Left forelimb (tissue), 1 donor: Measurements from ENCODE around the gene DYNC1I2.

Source experiments
- DNase-seq: peaks from one replicate; pipeline ENCODE4 v3.0.0-alpha.2; 2018; ENCODE audit warnings: low spot score

Gene DYNC1I2

GRCh38 chr2:171687287-171688128 lies at the start of gene DYNC1I2:
DYNC1I2 (plus strand) TSS chr2:171687469; CDS start chr2:171690156, 2,687 bp downstream.
- peak; percentile 95 for DNase-seq

GRCh38 chr2:171651667-171652415 lies 35.4 kb upstream of the DYNC1I2 start:
- DNase-seq = no peak

GRCh38 chr2:171652416-171652785 lies 34.9 kb upstream of the DYNC1I2 start:
- no peak for DNase-seq

- no peak for DNase-seq
These were observed 31.7 kb upstream of the DYNC1I2 start for GRCh38 chr2:171655586-171655985.

GRCh38 chr2:171667041-171667440 lies 20.2 kb upstream of the DYNC1I2 start:
- DNase-seq = no peak

GRCh38 chr2:171668183-171668582 lies 19.1 kb upstream of the DYNC1I2 start:
- DNase-seq = no peak

- no peak for DNase-seq
These were observed 18.1 kb upstream of the DYNC1I2 start for GRCh38 chr2:171669121-171669520.

GRCh38 chr2:171670655-171671054 lies 16.6 kb upstream of the DYNC1I2 start:
- no peak for DNase-seq

- DNase-seq = no peak
These were observed 15.4 kb upstream of the DYNC1I2 start for GRCh38 chr2:171671867-171672266.

GRCh38 chr2:171673905-171674304 lies 13.4 kb upstream of the DYNC1I2 start:
- no peak for DNase-seq

- no peak for DNase-seq
These were observed 11.4 kb upstream of the DYNC1I2 start for GRCh38 chr2:171675810-171676345.

GRCh38 chr2:171678619-171679018 lies 8.7 kb upstream of the DYNC1I2 start:
- DNase-seq = no peak

- DNase-seq = no peak
These were observed 828 bp downstream of the DYNC1I2 start for GRCh38 chr2:171688129-171688465.

GRCh38 chr2:171692331-171692730 lies 5.1 kb downstream of the DYNC1I2 start:
- DNase-seq = no peak

GRCh38 chr2:171702781-171703556 lies 15.7 kb downstream of the DYNC1I2 start:
- no peak for DNase-seq

GRCh38 chr2:171703574-171704347 lies 16.5 kb downstream of the DYNC1I2 start:
- no peak for DNase-seq

- no peak for DNase-seq
These were observed 19.0 kb downstream of the DYNC1I2 start for GRCh38 chr2:171706152-171706803.

- DNase-seq = no peak
These were observed 20.5 kb downstream of the DYNC1I2 start for GRCh38 chr2:171707752-171708151.

GRCh38 chr2:171709011-171709685 lies 21.9 kb downstream of the DYNC1I2 start:
- DNase-seq = no peak

GRCh38 chr2:171711351-171711750 lies 24.1 kb downstream of the DYNC1I2 start:
- no peak for DNase-seq
